Liver (tissue), 9 donors: ENCODE data around the gene IQGAP2. TPM values are rescaled to one million over a fixed set of nuclear protein-coding genes. Genes with fewer than 3 reads are reported as not detected.

Experiments used
- DNase-seq: peaks from one replicate; pipeline ENCODE4 v3.0.0-alpha.2; 2017; ENCODE audit warnings: low spot score
- H3K27ac ChIP-seq, 2 donors: one replicate each; pipeline ENCODE4 v1.7.0; 2013; ENCODE audit warnings: inconsistent platforms in 2 of 2, low read length in 2 of 2, control low read depth in 1 of 2, low read depth in 1 of 2, mild to moderate bottlenecking in 1 of 2
- H3K27me3 ChIP-seq, 4 donors: one replicate each; pipeline versions ENCODE4 v1.6.1 to v1.7.0; 2013; ENCODE audit warnings: low read length in 3 of 4, inconsistent platforms in 1 of 4, mild to moderate bottlenecking in 1 of 4, moderate library complexity in 1 of 4; ENCODE audit not compliant: control insufficient read depth in 4 of 4, insufficient read depth in 4 of 4
- H3K36me3 ChIP-seq, 4 donors: one replicate each; pipeline versions ENCODE4 v1.6.1 to v1.7.0; 2013; ENCODE audit warnings: low read length in 3 of 4, mild to moderate bottlenecking in 3 of 4, low read depth in 1 of 4, moderate library complexity in 1 of 4; ENCODE audit not compliant: control insufficient read depth in 4 of 4, insufficient read depth in 3 of 4
- H3K4me1 ChIP-seq, 4 donors: one replicate each; pipeline versions ENCODE4 v1.6.1 to v1.7.0; 2013; ENCODE audit warnings: low read length in 3 of 4, mild to moderate bottlenecking in 3 of 4, moderate library complexity in 1 of 4; ENCODE audit not compliant: control insufficient read depth in 4 of 4, insufficient read depth in 4 of 4
- H3K4me3 ChIP-seq, 3 donors: one replicate each; pipeline versions ENCODE4 v1.6.1 to v1.7.0; 2013; ENCODE audit warnings: low read length in 3 of 3, control low read depth in 1 of 3, low read depth in 1 of 3, mild to moderate bottlenecking in 1 of 3
- H3K9ac ChIP-seq, 2 donors: one replicate each; pipeline ENCODE4 v1.7.0; 2013; ENCODE audit warnings: low read length in 2 of 2, mild to moderate bottlenecking in 2 of 2, moderate library complexity in 2 of 2, control low read depth in 1 of 2, low read depth in 1 of 2
- H3K9me3 ChIP-seq, 4 donors: one replicate each; pipeline versions ENCODE4 v1.6.1 to v1.7.0; 2013; ENCODE audit warnings: low read length in 3 of 4; ENCODE audit not compliant: control insufficient read depth in 4 of 4
- CTCF ChIP-seq: fragments of 150-350 bp; IDR thresholded peaks from 2 replicates; pipeline ENCODE4 v1.5.1; 2017; ENCODE audit warnings: improper control_type of control experiment, low read depth, low read length; ENCODE audit not compliant: missing input control
- EGR1 ChIP-seq, 2 donors: IDR thresholded peaks; 2 replicates each; pipeline ENCODE4 v1.6.1; 2016 to 2018; ENCODE audit warnings: antibody characterized with exemption in 2 of 2, low read depth in 2 of 2
- FOXA1 ChIP-seq: IDR thresholded peaks from 2 replicates; pipeline ENCODE4 v1.6.1; 2016; ENCODE audit warnings: antibody characterized with exemption
- GABPA ChIP-seq, 2 donors: IDR thresholded peaks in 1 of 2; conservative IDR thresholded peaks in 1 of 2; 2 replicates each; pipeline ENCODE4 v1.6.1; 2016; ENCODE audit warnings: antibody characterized with exemption in 2 of 2, mild to moderate bottlenecking in 1 of 2, moderate library complexity in 1 of 2
- RXRA ChIP-seq, 2 donors: IDR thresholded peaks; 2 replicates each; pipeline ENCODE4 v1.6.1; 2017 to 2018; ENCODE audit warnings: antibody characterized with exemption in 2 of 2, mild to moderate bottlenecking in 1 of 2
- SP1 ChIP-seq: IDR thresholded peaks from 2 replicates; pipeline ENCODE4 v1.6.1; 2018; ENCODE audit warnings: antibody characterized with exemption, mild to moderate bottlenecking
- ZBTB33 ChIP-seq: IDR thresholded peaks from 2 replicates; pipeline ENCODE4 v1.6.1; 2016; ENCODE audit warnings: antibody characterized with exemption
- WGBS: extraction: QIAGEN DNeasy Blood & Tissue Kit; methylation state at CpG from one replicate; pipeline ENCODE4 v1.1.7; 2013; 5-methylcytosine and 5-hydroxymethylcytosine counted together
- polyA plus RNA-seq, 2 donors: library from polyadenylated mRNA; stranded (reverse) in 1 of 2; unstranded in 1 of 2; fragments of 200-250 nt in 1 of 2; fragments of >200 nt in 1 of 2; fragmentation: Nextera tagmentation in 1 of 2; extraction: Ambion mirVana in 1 of 2; gene quantifications; one replicate each; pipeline versions ENCODE4 v1.2.1 to v1.2.3, GENCODE V29; 2013 to 2015
- total RNA-seq, 2 donors: library from RNA; depleted of rRNA; stranded (reverse); fragments of >200 nt; gene quantifications; one replicate each; pipeline ENCODE4 v1.2.3, GENCODE V29; 2014
- TF ChIP-seq, protein P1 (sequence below): IDR thresholded peaks from 2 replicates; pipeline ENCODE4 v1.6.1; 2016; ENCODE audit warnings: antibody characterized with exemption
- TF ChIP-seq, protein P2 (sequence below): IDR thresholded peaks from 2 replicates; pipeline ENCODE4 v1.6.1; 2016; ENCODE audit warnings: antibody characterized with exemption, mild to moderate bottlenecking
- TF ChIP-seq, protein P3 (sequence below): IDR thresholded peaks from 2 replicates; pipeline ENCODE4 v1.6.1; 2016; ENCODE audit warnings: antibody characterized with exemption
- donor health status: healthy.
- donor health status: healthy.
- donor health status: healthy.
- donor health status: healthy.
- donor health status: healthy.

Gene IQGAP2
- total and polyA plus RNA-seq, 4 donors, result 41.5 to 205 (median 102) TPM

GRCh38 chr5:76477571-76477970 lies 74.5 kb downstream of the IQGAP2 start:
- TF ChIP-seq FOXA1, result no peak
- TF ChIP-seq, protein P1, sequence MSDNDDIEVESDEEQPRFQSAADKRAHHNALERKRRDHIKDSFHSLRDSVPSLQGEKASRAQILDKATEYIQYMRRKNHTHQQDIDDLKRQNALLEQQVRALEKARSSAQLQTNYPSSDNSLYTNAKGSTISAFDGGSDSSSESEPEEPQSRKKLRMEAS, result no peak
- Histone ChIP-seq H3K27me3 (no peaks in the 10 kb centered on the region), H3K4me1 (peaks cover 4 to 54% (median 45%) of the 10 kb centered on the region in 4 donors), H3K4me3 (no peak overlapping the region), H3K9ac (no peak overlapping the region), H3K27ac (no peak overlapping the region), H3K36me3 (no peaks in the 10 kb centered on the region), H3K9me3 (no peaks in the 10 kb centered on the region)
- no peak for DNase-seq

GRCh38 chr5:76479281-76479680 lies 76.2 kb downstream of the IQGAP2 start:
- H3K27ac ChIP-seq, result peak overlapping the region in 1 of 2 donors; percentile 13
- no peaks in the 10 kb centered on the region for H3K27me3 ChIP-seq
- TF ChIP-seq RXRA (IDR thresholded peaks at IDR 0.05), result no peak
- no peak for TF ChIP-seq CTCF
- TF ChIP-seq GABPA (IDR thresholded peaks at IDR 0.05 in 1 of 2, conservative IDR thresholded peaks at IDR 0.05 in 1 of 2), result no peak
- TF ChIP-seq SP1, result no peak
- TF ChIP-seq EGR1 (IDR thresholded peaks at IDR 0.05; ENCODE audit: low read depth in 2 of 2), result no peak
- TF ChIP-seq, protein P2, sequence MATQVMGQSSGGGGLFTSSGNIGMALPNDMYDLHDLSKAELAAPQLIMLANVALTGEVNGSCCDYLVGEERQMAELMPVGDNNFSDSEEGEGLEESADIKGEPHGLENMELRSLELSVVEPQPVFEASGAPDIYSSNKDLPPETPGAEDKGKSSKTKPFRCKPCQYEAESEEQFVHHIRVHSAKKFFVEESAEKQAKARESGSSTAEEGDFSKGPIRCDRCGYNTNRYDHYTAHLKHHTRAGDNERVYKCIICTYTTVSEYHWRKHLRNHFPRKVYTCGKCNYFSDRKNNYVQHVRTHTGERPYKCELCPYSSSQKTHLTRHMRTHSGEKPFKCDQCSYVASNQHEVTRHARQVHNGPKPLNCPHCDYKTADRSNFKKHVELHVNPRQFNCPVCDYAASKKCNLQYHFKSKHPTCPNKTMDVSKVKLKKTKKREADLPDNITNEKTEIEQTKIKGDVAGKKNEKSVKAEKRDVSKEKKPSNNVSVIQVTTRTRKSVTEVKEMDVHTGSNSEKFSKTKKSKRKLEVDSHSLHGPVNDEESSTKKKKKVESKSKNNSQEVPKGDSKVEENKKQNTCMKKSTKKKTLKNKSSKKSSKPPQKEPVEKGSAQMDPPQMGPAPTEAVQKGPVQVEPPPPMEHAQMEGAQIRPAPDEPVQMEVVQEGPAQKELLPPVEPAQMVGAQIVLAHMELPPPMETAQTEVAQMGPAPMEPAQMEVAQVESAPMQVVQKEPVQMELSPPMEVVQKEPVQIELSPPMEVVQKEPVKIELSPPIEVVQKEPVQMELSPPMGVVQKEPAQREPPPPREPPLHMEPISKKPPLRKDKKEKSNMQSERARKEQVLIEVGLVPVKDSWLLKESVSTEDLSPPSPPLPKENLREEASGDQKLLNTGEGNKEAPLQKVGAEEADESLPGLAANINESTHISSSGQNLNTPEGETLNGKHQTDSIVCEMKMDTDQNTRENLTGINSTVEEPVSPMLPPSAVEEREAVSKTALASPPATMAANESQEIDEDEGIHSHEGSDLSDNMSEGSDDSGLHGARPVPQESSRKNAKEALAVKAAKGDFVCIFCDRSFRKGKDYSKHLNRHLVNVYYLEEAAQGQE, result no peak
- no peak for TF ChIP-seq ZBTB33
- TF ChIP-seq, protein P3, sequence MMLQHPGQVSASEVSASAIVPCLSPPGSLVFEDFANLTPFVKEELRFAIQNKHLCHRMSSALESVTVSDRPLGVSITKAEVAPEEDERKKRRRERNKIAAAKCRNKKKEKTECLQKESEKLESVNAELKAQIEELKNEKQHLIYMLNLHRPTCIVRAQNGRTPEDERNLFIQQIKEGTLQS, result no peak
- DNase-seq, result no peak
- no peak overlapping the region for H3K9ac ChIP-seq
- no peaks in the 10 kb centered on the region for H3K36me3 ChIP-seq
- no peak overlapping the region for H3K4me3 ChIP-seq
- H3K4me1 ChIP-seq, result peaks cover 4 to 46% (median 32%) of the 10 kb centered on the region in 4 donors
- H3K9me3 ChIP-seq, result no peaks in the 10 kb centered on the region
- 90% methylated on average over 4 of the region's 4 CpGs for WGBS
